A549 (cell line): Measurements from ENCODE around the gene PHLPP2.

Experiments
- FOSB ChIP-seq: fragments of 250-450 bp; sonication (Bioruptor Pico); IDR thresholded peaks from 2 replicates; pipeline ENCODE4 v1.5.0; 2020; ENCODE audit warnings: mild to moderate bottlenecking, moderate library complexity
- KDM1A ChIP-seq: fragments of 200-600 bp; sonication (generic); IDR thresholded peaks from 2 replicates; pipeline ENCODE4 v1.6.1; 2016; ENCODE audit warnings: low read depth, mild to moderate bottlenecking
- MAZ ChIP-seq: fragments of 150-350 bp; IDR thresholded peaks from 2 replicates; pipeline ENCODE4 v1.6.1; 2014; ENCODE audit warnings: antibody characterized with exemption, low read depth, low read length, borderline replicate concordance
- MYC ChIP-seq: IDR thresholded peaks from 2 replicates; pipeline ENCODE4 v1.6.1; 2012; ENCODE audit warnings: mild to moderate bottlenecking, inconsistent platforms, low read length, improper control_type of control experiment, borderline replicate concordance
- TF ChIP-seq, protein P1 (sequence below): IDR thresholded peaks from 2 replicates; pipeline ENCODE4 v1.6.1; 2012; ENCODE audit warnings: low read depth, borderline replicate concordance
- TF ChIP-seq, protein P2 (sequence below): fragments of >200 bp; sonication (Bioruptor Twin); formaldehyde crosslinking; IDR thresholded peaks from 2 replicates; pipeline ENCODE4 v1.6.1; 2016
- TF ChIP-seq, protein P3 (sequence below): fragments of >200 bp; sonication (Bioruptor Twin); formaldehyde crosslinking; IDR thresholded peaks from 3 replicates; pipeline ENCODE4 v1.5.1; 2016
- TF ChIP-seq, protein P4 (sequence below): fragments of 200-600 bp; sonication (generic); IDR thresholded peaks from 2 replicates; pipeline ENCODE4 v1.6.1; 2016; ENCODE audit warnings: antibody characterized with exemption, mild to moderate bottlenecking, moderate library complexity

DNA sequence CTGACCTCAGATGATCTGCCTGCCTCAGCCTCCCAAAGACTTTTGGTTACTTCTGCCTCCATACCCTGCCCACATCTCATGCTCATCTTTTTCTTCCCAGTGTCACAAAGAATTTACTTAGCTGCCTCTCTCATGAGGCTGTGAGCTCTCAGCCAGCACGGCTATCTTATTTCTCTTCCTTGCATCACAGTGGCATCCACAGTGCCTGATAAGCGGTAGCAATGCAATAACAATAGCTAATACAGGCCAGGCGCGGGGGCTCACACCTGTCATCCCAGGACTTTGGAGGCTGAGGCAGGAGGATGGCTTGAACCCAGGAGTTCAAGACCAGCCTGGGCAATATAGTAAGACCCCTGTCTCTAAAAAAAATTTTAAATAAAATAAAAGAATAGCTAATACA lies 114.1 kb downstream of the PHLPP2 start:
- TF ChIP-seq, protein P1, sequence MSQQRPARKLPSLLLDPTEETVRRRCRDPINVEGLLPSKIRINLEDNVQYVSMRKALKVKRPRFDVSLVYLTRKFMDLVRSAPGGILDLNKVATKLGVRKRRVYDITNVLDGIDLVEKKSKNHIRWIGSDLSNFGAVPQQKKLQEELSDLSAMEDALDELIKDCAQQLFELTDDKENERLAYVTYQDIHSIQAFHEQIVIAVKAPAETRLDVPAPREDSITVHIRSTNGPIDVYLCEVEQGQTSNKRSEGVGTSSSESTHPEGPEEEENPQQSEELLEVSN, result no peak
- TF ChIP-seq MYC (no peak), MAZ (no peak), KDM1A (no peak), FOSB (CRISPR knock-in tag) (no peak)
- TF ChIP-seq, protein P2, sequence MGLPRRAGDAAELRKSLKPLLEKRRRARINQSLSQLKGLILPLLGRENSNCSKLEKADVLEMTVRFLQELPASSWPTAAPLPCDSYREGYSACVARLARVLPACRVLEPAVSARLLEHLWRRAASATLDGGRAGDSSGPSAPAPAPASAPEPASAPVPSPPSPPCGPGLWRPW, result no peak
- TF ChIP-seq, protein P3, sequence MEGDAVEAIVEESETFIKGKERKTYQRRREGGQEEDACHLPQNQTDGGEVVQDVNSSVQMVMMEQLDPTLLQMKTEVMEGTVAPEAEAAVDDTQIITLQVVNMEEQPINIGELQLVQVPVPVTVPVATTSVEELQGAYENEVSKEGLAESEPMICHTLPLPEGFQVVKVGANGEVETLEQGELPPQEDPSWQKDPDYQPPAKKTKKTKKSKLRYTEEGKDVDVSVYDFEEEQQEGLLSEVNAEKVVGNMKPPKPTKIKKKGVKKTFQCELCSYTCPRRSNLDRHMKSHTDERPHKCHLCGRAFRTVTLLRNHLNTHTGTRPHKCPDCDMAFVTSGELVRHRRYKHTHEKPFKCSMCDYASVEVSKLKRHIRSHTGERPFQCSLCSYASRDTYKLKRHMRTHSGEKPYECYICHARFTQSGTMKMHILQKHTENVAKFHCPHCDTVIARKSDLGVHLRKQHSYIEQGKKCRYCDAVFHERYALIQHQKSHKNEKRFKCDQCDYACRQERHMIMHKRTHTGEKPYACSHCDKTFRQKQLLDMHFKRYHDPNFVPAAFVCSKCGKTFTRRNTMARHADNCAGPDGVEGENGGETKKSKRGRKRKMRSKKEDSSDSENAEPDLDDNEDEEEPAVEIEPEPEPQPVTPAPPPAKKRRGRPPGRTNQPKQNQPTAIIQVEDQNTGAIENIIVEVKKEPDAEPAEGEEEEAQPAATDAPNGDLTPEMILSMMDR, result no peak
- TF ChIP-seq, protein P4, sequence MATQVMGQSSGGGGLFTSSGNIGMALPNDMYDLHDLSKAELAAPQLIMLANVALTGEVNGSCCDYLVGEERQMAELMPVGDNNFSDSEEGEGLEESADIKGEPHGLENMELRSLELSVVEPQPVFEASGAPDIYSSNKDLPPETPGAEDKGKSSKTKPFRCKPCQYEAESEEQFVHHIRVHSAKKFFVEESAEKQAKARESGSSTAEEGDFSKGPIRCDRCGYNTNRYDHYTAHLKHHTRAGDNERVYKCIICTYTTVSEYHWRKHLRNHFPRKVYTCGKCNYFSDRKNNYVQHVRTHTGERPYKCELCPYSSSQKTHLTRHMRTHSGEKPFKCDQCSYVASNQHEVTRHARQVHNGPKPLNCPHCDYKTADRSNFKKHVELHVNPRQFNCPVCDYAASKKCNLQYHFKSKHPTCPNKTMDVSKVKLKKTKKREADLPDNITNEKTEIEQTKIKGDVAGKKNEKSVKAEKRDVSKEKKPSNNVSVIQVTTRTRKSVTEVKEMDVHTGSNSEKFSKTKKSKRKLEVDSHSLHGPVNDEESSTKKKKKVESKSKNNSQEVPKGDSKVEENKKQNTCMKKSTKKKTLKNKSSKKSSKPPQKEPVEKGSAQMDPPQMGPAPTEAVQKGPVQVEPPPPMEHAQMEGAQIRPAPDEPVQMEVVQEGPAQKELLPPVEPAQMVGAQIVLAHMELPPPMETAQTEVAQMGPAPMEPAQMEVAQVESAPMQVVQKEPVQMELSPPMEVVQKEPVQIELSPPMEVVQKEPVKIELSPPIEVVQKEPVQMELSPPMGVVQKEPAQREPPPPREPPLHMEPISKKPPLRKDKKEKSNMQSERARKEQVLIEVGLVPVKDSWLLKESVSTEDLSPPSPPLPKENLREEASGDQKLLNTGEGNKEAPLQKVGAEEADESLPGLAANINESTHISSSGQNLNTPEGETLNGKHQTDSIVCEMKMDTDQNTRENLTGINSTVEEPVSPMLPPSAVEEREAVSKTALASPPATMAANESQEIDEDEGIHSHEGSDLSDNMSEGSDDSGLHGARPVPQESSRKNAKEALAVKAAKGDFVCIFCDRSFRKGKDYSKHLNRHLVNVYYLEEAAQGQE, result no peak
